Measurements from ENCODE around the gene ZNF846.
"Not testable (repeated sequence)": the region's sequence is repeated elsewhere in the genome, so short reads cannot be mapped to it uniquely, and the experiment has no call there.

The ZNF846 gene

GRCh38 chr19:9768175-9769112, at the start of gene ZNF846:
Gene ZNF846 (minus strand): TSS chr19:9768738. CDS start chr19:9764950, 3,788 bp downstream.
- peak; percentile 96 for DNase-seq (ENCODE audit: low spot score)

GRCh38 chr19:9818175-9818733, 49.7 kb upstream of the ZNF846 start:
- no peak for DNase-seq (ENCODE audit: low spot score)

- DNase-seq (ENCODE audit: low spot score) = no peak
Observed at GRCh38 chr19:9811139-9811538, 42.6 kb upstream of the ZNF846 start.

- no peak for DNase-seq (ENCODE audit: low spot score)
Observed at GRCh38 chr19:9808855-9809824, 40.6 kb upstream of the ZNF846 start.

GRCh38 chr19:9806803-9807202, 38.3 kb upstream of the ZNF846 start:
- DNase-seq (ENCODE audit: low spot score) = no peak

GRCh38 chr19:9801976-9802375, 33.4 kb upstream of the ZNF846 start:
- no peak for DNase-seq (ENCODE audit: low spot score)

GRCh38 chr19:9799162-9799561, 30.6 kb upstream of the ZNF846 start:
- DNase-seq (ENCODE audit: low spot score) = no peak

- no peak for DNase-seq (ENCODE audit: low spot score)
Observed at GRCh38 chr19:9797871-9798270, 29.3 kb upstream of the ZNF846 start.

- peak; percentile 70 for DNase-seq (ENCODE audit: low spot score)
Observed at GRCh38 chr19:9796113-9796773, 27.7 kb upstream of the ZNF846 start.

GRCh38 chr19:9793071-9793591, 24.6 kb upstream of the ZNF846 start:
- no peak for DNase-seq (ENCODE audit: low spot score)

- peak; percentile 92 for DNase-seq (ENCODE audit: low spot score)
Observed at GRCh38 chr19:9792206-9793070, 23.9 kb upstream of the ZNF846 start.

GRCh38 chr19:9791552-9792205, 23.1 kb upstream of the ZNF846 start:
- peak; percentile 93 for DNase-seq (ENCODE audit: low spot score)

- DNase-seq (ENCODE audit: low spot score) = not testable (repeated sequence)
Observed at GRCh38 chr19:9791073-9791367, 22.5 kb upstream of the ZNF846 start.

- DNase-seq (ENCODE audit: low spot score) = not testable (repeated sequence)
Observed at GRCh38 chr19:9789579-9789978, 21.0 kb upstream of the ZNF846 start.

- no peak for DNase-seq (ENCODE audit: low spot score)
Observed at GRCh38 chr19:9789066-9789465, 20.5 kb upstream of the ZNF846 start.

GRCh38 chr19:9788604-9789003, 20.1 kb upstream of the ZNF846 start:
- not testable (repeated sequence) for DNase-seq (ENCODE audit: low spot score)

GRCh38 chr19:9786819-9787218, 18.3 kb upstream of the ZNF846 start:
- no peak for DNase-seq (ENCODE audit: low spot score)

GRCh38 chr19:9786342-9786741, 17.8 kb upstream of the ZNF846 start:
- no peak for DNase-seq (ENCODE audit: low spot score)

GRCh38 chr19:9785367-9786331, 17.1 kb upstream of the ZNF846 start:
- peak; percentile 93 for DNase-seq (ENCODE audit: low spot score)

Measured in AG08396 (cell line).